Stomach (tissue), 4 donors: ENCODE results near the gene PKNOX2.

Source experiments
- CTCF ChIP-seq, 7 experiments: fragments of 450-650 bp in 4 of 7; fragments of 200-600 bp in 3 of 7; sonication (generic) in 3 of 7; IDR thresholded peaks; one replicate each; pipeline ENCODE4 v1.5.1; 2016 to 2019; ENCODE audit warnings: antibody characterized with exemption in 7 of 7, control low read depth in 2 of 7, mild to moderate bottlenecking in 1 of 7
- POLR2A ChIP-seq, 4 donors: fragments of 450-650 bp; IDR thresholded peaks; one replicate each; pipeline ENCODE4 v1.6.1; 2016; ENCODE audit warnings: antibody characterized with exemption in 4 of 4, control low read depth in 2 of 4, mild to moderate bottlenecking in 1 of 4, moderate library complexity in 1 of 4
- POLR2AphosphoS5 ChIP-seq, 3 donors: sonication (generic); formaldehyde crosslinking; IDR thresholded peaks; one replicate each; pipeline ENCODE4 v1.6.1; 2016; ENCODE audit warnings: antibody characterized with exemption in 3 of 3

GRCh38 chr11:125358254-125358840, 193.8 kb downstream of the PKNOX2 start:
- no peak for TF ChIP-seq POLR2AphosphoS5 (IDR thresholded peaks at IDR 0.05)
- TF ChIP-seq POLR2A (IDR thresholded peaks at IDR 0.05): no peak
- no peak for TF ChIP-seq CTCF (IDR thresholded peaks at IDR 0.05)
